SU-DHL-6 (cell line): ENCODE data around the gene HECTD4.

Source experiments
- H2AFZ ChIP-seq: fragments of 200-600 bp; sonication (generic); 2 replicates; pipeline ENCODE4 v1.6.1; 2014; ENCODE audit warnings: low read depth, mild to moderate bottlenecking, moderate library complexity, mixed read lengths, antibody characterized with exemption, low read length; ENCODE audit not compliant: severe bottlenecking
- H3F3A ChIP-seq: fragments of 200-600 bp; shearing (Covaris generic); 2 replicates; pipeline ENCODE4 v1.6.0; 2016; ENCODE audit warnings: antibody characterized with exemption, mild to moderate bottlenecking; ENCODE audit not compliant: insufficient read depth
- H3K27ac ChIP-seq: fragments of 200-600 bp; sonication (generic); 2 replicates; pipeline ENCODE4 v1.5.1; 2016; ENCODE audit warnings: low read depth, mild to moderate bottlenecking, low read length, moderate library complexity, mixed read lengths
- H3K27me3 ChIP-seq: fragments of 200-600 bp; sonication (generic), shearing (Covaris generic); 2 replicates; pipeline ENCODE4 v1.6.0; 2014; ENCODE audit warnings: mild to moderate bottlenecking, low read length
- H3K36me3 ChIP-seq: fragments of 200-600 bp; sonication (generic); 2 replicates; pipeline ENCODE4 v1.6.1; 2014; ENCODE audit warnings: mild to moderate bottlenecking, low read length, mixed read lengths
- H3K4me2 ChIP-seq: fragments of 300-600, 200-600 bp; shearing (Covaris generic), sonication (generic); 2 replicates; pipeline ENCODE4 v1.6.0; 2014; ENCODE audit warnings: low read length, low read depth, mild to moderate bottlenecking; ENCODE audit not compliant: poor library complexity, severe bottlenecking
- H3K4me3 ChIP-seq: fragments of 200-600 bp; sonication (generic); 2 replicates; pipeline ENCODE4 v1.5.1; 2014; ENCODE audit warnings: antibody characterized with exemption, low read length, mild to moderate bottlenecking, mixed read lengths; ENCODE audit not compliant: insufficient read depth, poor library complexity, severe bottlenecking
- H3K79me2 ChIP-seq: fragments of 200-600 bp; sonication (generic); 2 replicates; pipeline ENCODE4 v1.6.1; 2014; ENCODE audit warnings: mild to moderate bottlenecking, low read length, moderate library complexity; ENCODE audit not compliant: insufficient read depth
- H3K9ac ChIP-seq: fragments of 200-600 bp; sonication (generic); 2 replicates; pipeline ENCODE4 v1.7.0; 2014; ENCODE audit warnings: mild to moderate bottlenecking, low read length
- H3K9me2 ChIP-seq: fragments of 200-600 bp; sonication (generic); replicated peaks from 2 replicates; pipeline ENCODE4 v1.6.1; 2014; ENCODE audit warnings: low read length; ENCODE audit not compliant: insufficient read depth
- H3K9me3 ChIP-seq: fragments of 200-600 bp; sonication (generic); 2 replicates; pipeline ENCODE4 v1.6.1; 2014; ENCODE audit warnings: low read length, mixed read lengths; ENCODE audit not compliant: insufficient read depth
- H4K20me1 ChIP-seq: fragments of 200-600 bp; sonication (generic); 2 replicates; pipeline ENCODE4 v1.6.1; 2014; ENCODE audit warnings: low read depth, mild to moderate bottlenecking, antibody characterized with exemption, low read length, moderate library complexity, mixed read lengths
- CTCF ChIP-seq: fragments of 200-600 bp; sonication (generic); IDR thresholded peaks from one replicate; pipeline ENCODE4 v1.5.1; 2017; ENCODE audit warnings: antibody characterized with exemption, mild to moderate bottlenecking, low read length, moderate library complexity; ENCODE audit not compliant: insufficient read depth, poor library complexity, severe bottlenecking
- EZH2phosphoT487 ChIP-seq: fragments of 200-600 bp; sonication (generic), shearing (Covaris generic); conservative IDR thresholded peaks from 2 replicates; pipeline ENCODE4 v1.6.1; 2018; ENCODE audit warnings: mild to moderate bottlenecking, antibody characterized with exemption, low read length, moderate library complexity, mixed read lengths

The HECTD4 gene

GRCh38 chr12:112182499-112182898 is 199.7 kb downstream of the HECTD4 start:
- Histone ChIP-seq H3K4me3 (no peak overlapping the region), H3K9me2 (no peaks in the 10 kb centered on the region), H3K79me2 (no peaks in the 10 kb centered on the region), H2AFZ (no peak overlapping the region), H3F3A (no peaks in the 10 kb centered on the region), H3K9me3 (no peaks in the 10 kb centered on the region), H3K9ac (no peak overlapping the region), H3K27ac (no peak overlapping the region), H3K27me3 (no peaks in the 10 kb centered on the region), H3K36me3 (no peaks in the 10 kb centered on the region), H4K20me1 (no peaks in the 10 kb centered on the region), H3K4me2 (no peak overlapping the region)
- TF ChIP-seq EZH2phosphoT487 (no peak), CTCF (no peak)

- TF ChIP-seq EZH2phosphoT487 (no peak), CTCF (no peak)
Observed at GRCh38 chr12:112180422-112180821, 201.8 kb downstream of the HECTD4 start.

GRCh38 chr12:112179916-112180315 is 202.3 kb downstream of the HECTD4 start:
- Histone ChIP-seq H3K4me2 (no peak overlapping the region), H3K27ac (no peak overlapping the region), H3K9me2 (no peaks in the 10 kb centered on the region), H3K36me3 (no peaks in the 10 kb centered on the region), H3K9me3 (no peaks in the 10 kb centered on the region), H2AFZ (no peak overlapping the region), H3K27me3 (no peaks in the 10 kb centered on the region), H3F3A (no peaks in the 10 kb centered on the region), H4K20me1 (no peaks in the 10 kb centered on the region), H3K79me2 (no peaks in the 10 kb centered on the region), H3K9ac (no peak overlapping the region), H3K4me3 (no peak overlapping the region)
- TF ChIP-seq EZH2phosphoT487 (no peak), CTCF (no peak)

More at GRCh38 chr12:112180422-112180821, 201.8 kb downstream of the HECTD4 start:
- Histone ChIP-seq H3K79me2 (no peaks in the 10 kb centered on the region), H3K27ac (no peak overlapping the region), H3K36me3 (no peaks in the 10 kb centered on the region), H4K20me1 (no peaks in the 10 kb centered on the region), H3K27me3 (no peaks in the 10 kb centered on the region), H3K4me2 (no peak overlapping the region), H2AFZ (no peak overlapping the region), H3K9me3 (no peaks in the 10 kb centered on the region), H3F3A (no peaks in the 10 kb centered on the region), H3K9ac (no peak overlapping the region), H3K9me2 (no peaks in the 10 kb centered on the region), H3K4me3 (no peak overlapping the region)
